Measurements from ENCODE around the gene TTC13. TPM values are rescaled to one million over a fixed set of nuclear protein-coding genes. Genes with fewer than 3 reads are reported as not detected.
A peak's percentile ranks its signal among the peaks of the same experiment; 100 is the strongest.
"Not testable (repeated sequence)": the region's sequence is repeated elsewhere in the genome, so short reads cannot be mapped to it uniquely, and the experiment has no call there.

TTC13 gene
- total RNA-seq, 1 donor from 2014 or later, result 35.4 TPM

DNA sequence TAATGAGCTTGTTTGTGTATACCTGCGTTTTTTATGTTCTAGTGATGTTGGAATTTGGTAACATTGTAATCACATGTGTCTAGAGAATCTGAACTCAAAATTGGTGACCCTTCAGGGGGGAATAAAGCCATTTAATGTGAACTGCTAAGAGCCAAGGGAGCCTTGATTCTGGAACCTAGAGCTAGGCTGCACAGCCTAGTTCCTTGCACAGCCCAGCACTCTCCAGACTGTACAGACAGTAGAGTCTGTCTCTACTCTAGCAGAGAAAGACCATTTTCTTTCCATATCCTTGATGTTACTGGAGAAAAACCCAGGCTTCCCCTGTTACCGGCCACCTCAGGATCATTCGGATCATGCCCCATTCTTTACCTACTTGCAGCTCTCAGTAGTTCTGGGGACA lies 8.8 kb upstream of the TTC13 start:
- peaks cover 13% of the 10 kb centered on the region for H3K4me1 Mint-ChIP-seq
- no peaks in the 10 kb centered on the region for H3K27me3 Mint-ChIP-seq
- H3K36me3 Mint-ChIP-seq (ENCODE audit: low read depth), result peaks cover 52% of the 10 kb centered on the region
- H3K27ac Mint-ChIP-seq, result no peak overlapping the region
- TF ChIP-seq, protein P1, sequence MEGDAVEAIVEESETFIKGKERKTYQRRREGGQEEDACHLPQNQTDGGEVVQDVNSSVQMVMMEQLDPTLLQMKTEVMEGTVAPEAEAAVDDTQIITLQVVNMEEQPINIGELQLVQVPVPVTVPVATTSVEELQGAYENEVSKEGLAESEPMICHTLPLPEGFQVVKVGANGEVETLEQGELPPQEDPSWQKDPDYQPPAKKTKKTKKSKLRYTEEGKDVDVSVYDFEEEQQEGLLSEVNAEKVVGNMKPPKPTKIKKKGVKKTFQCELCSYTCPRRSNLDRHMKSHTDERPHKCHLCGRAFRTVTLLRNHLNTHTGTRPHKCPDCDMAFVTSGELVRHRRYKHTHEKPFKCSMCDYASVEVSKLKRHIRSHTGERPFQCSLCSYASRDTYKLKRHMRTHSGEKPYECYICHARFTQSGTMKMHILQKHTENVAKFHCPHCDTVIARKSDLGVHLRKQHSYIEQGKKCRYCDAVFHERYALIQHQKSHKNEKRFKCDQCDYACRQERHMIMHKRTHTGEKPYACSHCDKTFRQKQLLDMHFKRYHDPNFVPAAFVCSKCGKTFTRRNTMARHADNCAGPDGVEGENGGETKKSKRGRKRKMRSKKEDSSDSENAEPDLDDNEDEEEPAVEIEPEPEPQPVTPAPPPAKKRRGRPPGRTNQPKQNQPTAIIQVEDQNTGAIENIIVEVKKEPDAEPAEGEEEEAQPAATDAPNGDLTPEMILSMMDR (IDR thresholded peaks at IDR 0.05), result no peak
- POLR2A ChIA-PET, result no interaction called here
- CTCF ChIA-PET, result no interaction called here
- intact Hi-C loops (cut with micrococcal nuclease), result no loop called here
- H3K4me3 Mint-ChIP-seq, result no peak overlapping the region
- DNase-seq (no peak), ATAC-seq (ENCODE audit: low read depth) (no peak)
- H3K9me3 Mint-ChIP-seq, result no peaks in the 10 kb centered on the region

DNA sequence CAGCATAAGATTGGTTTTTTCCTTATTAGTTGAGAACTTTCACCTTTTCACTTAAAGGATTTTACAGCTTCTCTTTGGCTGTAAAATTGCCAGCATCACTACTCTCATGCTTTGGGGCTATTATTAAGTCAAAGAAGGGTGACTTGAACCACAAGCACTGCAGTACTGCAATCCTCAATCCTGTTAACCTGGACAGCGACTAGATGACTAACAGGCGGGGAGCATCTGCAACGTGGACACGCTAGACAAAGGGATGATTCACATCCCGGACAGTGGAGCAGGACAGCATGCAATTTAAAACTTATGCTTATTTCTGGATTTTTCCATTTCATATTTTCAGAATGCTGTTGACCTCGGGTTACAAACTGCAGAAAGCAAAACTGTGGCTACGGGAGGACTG lies 8.3 kb upstream of the TTC13 start:
- H3K27me3 Mint-ChIP-seq, result no peaks in the 10 kb centered on the region
- POLR2A ChIA-PET, result no interaction called here
- H3K36me3 Mint-ChIP-seq (ENCODE audit: low read depth), result peaks cover 48% of the 10 kb centered on the region
- DNase-seq, result no peak
- H3K4me1 Mint-ChIP-seq, result peaks cover 13% of the 10 kb centered on the region
- TF ChIP-seq, protein P1 (IDR thresholded peaks at IDR 0.05), result no peak
- H3K9me3 Mint-ChIP-seq, result no peaks in the 10 kb centered on the region
- H3K27ac Mint-ChIP-seq, result no peak overlapping the region
- H3K4me3 Mint-ChIP-seq, result no peak overlapping the region
- CTCF ChIA-PET, result no interaction called here
- no peak for ATAC-seq (ENCODE audit: low read depth)
- intact Hi-C loops (cut with micrococcal nuclease), result no loop called here

DNA sequence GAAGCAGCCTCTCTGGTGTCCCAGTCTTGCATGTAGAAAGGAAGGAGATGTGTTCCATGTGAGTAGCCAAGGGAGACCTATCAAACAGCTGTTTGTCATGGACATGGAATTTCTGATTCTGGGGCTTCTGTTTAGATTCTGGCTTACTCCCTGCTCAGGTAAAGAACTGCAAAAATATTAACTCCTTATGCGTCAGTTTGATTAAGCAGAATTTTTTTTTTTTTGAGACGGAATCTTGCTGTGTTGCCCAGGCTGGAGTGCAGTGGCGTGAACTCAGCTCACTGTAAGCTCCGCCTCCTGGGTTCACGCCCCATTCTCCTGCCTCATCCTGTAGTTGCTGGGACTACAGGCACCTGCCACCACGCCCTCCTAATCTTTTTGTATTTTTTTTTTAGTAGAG lies 7.0 kb upstream of the TTC13 start:
- ChIA-PET POLR2A (no interaction called here), CTCF (no interaction called here)
- Mint-ChIP-seq H3K9me3 (no peaks in the 10 kb centered on the region), H3K4me1 (peaks cover 13% of the 10 kb centered on the region), H3K27me3 (no peaks in the 10 kb centered on the region), H3K4me3 (no peak overlapping the region), H3K27ac (no peak overlapping the region), H3K36me3 (ENCODE audit: low read depth) (peaks cover 38% of the 10 kb centered on the region)
- intact Hi-C loops (cut with micrococcal nuclease), result no loop called here
- no peak for DNase-seq
- TF ChIP-seq, protein P1 (IDR thresholded peaks at IDR 0.05), result no peak
- no peak for ATAC-seq (ENCODE audit: low read depth)

DNA sequence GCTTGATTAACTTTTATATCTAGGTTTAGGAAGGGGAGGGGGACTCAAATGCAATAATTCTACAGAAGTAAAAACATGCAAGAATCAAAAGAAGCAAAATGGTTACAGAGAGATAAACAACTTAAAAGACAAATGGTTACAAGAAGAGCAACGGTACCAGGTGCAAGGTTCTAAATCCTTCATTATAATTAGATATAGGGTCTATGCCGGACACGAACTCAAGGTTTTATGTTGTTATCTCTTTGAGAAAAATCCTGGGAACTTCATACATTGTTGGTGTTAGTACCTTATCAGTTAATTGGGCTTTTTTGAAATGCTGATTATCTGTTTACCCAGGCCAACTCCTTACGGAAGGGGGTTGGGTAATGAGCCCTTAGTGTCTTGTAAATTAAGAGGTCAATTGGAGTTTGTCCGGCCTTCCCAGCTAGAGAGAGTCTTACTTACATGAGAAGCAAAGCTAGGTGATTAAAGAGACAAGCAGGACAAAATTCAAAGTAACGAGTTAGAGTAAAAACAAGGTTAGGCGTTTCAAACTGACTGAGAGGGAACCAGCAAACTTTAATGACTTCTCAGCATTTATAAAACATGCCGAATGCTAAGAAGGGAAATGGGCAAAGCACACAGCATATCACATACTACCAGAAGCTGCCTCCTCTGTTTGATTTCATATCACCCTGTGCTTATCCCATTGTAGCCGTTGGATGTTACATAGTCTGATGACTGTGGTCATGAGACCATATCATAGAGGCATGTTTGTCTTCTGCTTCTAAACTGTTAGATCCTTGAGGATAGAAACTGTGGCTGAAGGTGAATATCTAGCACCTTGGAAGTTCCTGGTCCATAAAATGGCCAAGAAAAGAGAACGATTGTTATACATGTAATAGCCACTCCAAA lies 6.2 kb upstream of the TTC13 start:
- not testable (repeated sequence) for H3K4me3 Mint-ChIP-seq, H3K9me3 Mint-ChIP-seq

DNA sequence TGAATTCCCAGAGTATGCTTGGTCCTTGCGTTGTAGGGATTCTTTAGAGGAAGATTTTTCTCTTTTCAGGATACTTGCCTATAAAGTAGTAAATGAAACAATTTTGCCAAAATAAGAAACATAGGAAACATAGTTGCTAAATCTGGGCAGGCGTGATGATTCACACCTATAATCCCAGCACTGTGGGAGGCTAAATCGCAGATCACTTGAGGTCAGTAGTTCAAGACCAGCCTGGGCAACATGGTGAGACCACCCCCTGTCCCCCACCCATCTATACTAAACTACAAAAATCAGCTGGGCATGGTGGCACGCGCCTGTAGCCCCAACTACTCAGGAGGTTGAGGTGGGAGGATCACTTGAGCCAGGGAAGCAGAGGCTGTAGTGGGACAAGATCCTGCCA lies 5.2 kb upstream of the TTC13 start:
- no peaks in the 10 kb centered on the region for H3K27me3 Mint-ChIP-seq
- POLR2A ChIA-PET, result no interaction called here
- ATAC-seq (ENCODE audit: low read depth), result no peak

More for the DNA sequence above, 6.2 kb upstream of the TTC13 start:
- DNase-seq; intact Hi-C loops (cut with micrococcal nuclease); CTCF ChIA-PET; ATAC-seq (ENCODE audit: low read depth); H3K27me3 Mint-ChIP-seq: not testable (repeated sequence)
- POLR2A ChIA-PET, result interaction anchor here (0.7 kb wide), 1 partner anchor 220 kb away, joined by 3 read pairs; no protein-coding TSS in a partner anchor
- H3K4me1 Mint-ChIP-seq, result peaks cover 13% of the 10 kb centered on the region
- peaks cover 33% of the 10 kb centered on the region for H3K36me3 Mint-ChIP-seq (ENCODE audit: low read depth)
- peak overlapping the region; percentile 35 for H3K27ac Mint-ChIP-seq

More for the DNA sequence above, 5.2 kb upstream of the TTC13 start:
- TF ChIP-seq, protein P1 (IDR thresholded peaks at IDR 0.05), result no peak
- CTCF ChIA-PET, result no interaction called here
- no peaks in the 10 kb centered on the region for H3K9me3 Mint-ChIP-seq
- H3K4me3 Mint-ChIP-seq, result no peak overlapping the region
- no peak for DNase-seq
- H3K27ac Mint-ChIP-seq, result no peak overlapping the region
- intact Hi-C loops (cut with micrococcal nuclease), result no loop called here
- H3K36me3 Mint-ChIP-seq (ENCODE audit: low read depth), result peaks cover 32% of the 10 kb centered on the region
- peaks cover 13% of the 10 kb centered on the region for H3K4me1 Mint-ChIP-seq
